ENCODE measurements around the gene CDK11B. TPM values are rescaled to one million over a fixed set of nuclear protein-coding genes. Genes with fewer than 3 reads are reported as not detected.

The CDK11B gene
- total RNA-seq, 1 experiment from 2014 or later = 30.1 TPM

- Histone ChIP-seq H2AFZ (ENCODE audit: low read length) (no peak overlapping the region), H3K4me1 (ENCODE audit: insufficient read depth, low read length) (no peaks in the 10 kb centered on the region), H3K23me2 (ENCODE audit: insufficient read length, low read depth, low read length, poor library complexity, severe bottlenecking) (peaks cover 8% of the 10 kb centered on the region), H3K9ac (ENCODE audit: extremely low read depth, insufficient read length, low read length) (no peak overlapping the region), H3K9me3 (ENCODE audit: control insufficient read depth, low read depth, low read length) (no peaks in the 10 kb centered on the region), H4K91ac (ENCODE audit: insufficient read length, low read depth, low read length) (no peak overlapping the region), H2BK120ac (ENCODE audit: low read depth, low read length, poor library complexity, severe bottlenecking) (no peak overlapping the region), H4K8ac (replicated peaks; ENCODE audit: insufficient read length, low read depth, low read length) (no peak overlapping the region), H2BK12ac (ENCODE audit: insufficient read length, low read depth, low read length) (no peak overlapping the region), H3K27me3 (ENCODE audit: insufficient read depth, low read length) (no peaks in the 10 kb centered on the region; the same call in 1 of the 2 replicates), H2BK15ac (ENCODE audit: low read depth, low read length) (no peak overlapping the region), H3K4ac (ENCODE audit: low read depth, low read length) (no peak overlapping the region), H3K4me2 (ENCODE audit: insufficient read depth, insufficient read length, low read length) (no peak overlapping the region), H3K79me1 (ENCODE audit: insufficient read depth, low read depth, low read length, poor library complexity, severe bottlenecking) (no peaks in the 10 kb centered on the region), H3K27ac (ENCODE audit: insufficient read length, low read depth, low read length) (no peak overlapping the region), H3K14ac (ENCODE audit: insufficient read depth, low read length) (no peak overlapping the region; the same call in 1 of the 2 replicates), H4K20me1 (ENCODE audit: control insufficient read depth, insufficient read depth, insufficient read length) (no peaks in the 10 kb centered on the region), H2AK5ac (ENCODE audit: insufficient read length, low read length) (no peak overlapping the region), H2BK20ac (ENCODE audit: low read depth, low read length, poor library complexity, severe bottlenecking) (no peak overlapping the region), H4K5ac (ENCODE audit: insufficient read length, low read depth, low read length) (no peak overlapping the region), H3K79me2 (ENCODE audit: insufficient read depth, low read length) (no peaks in the 10 kb centered on the region), H3K23ac (ENCODE audit: insufficient read length, low read depth, low read length) (no peak overlapping the region), H2BK5ac (ENCODE audit: insufficient read length, low read length) (no peak overlapping the region), H3T11ph (ENCODE audit: low read length) (no peak overlapping the region), H3K18ac (ENCODE audit: insufficient read length, low read depth, low read length) (no peak overlapping the region), H3K56ac (ENCODE audit: insufficient read length, low read depth, low read length) (no peak overlapping the region)
- Mint-ChIP-seq H3K36me3 (ENCODE audit: insufficient read depth in 1 of 3, low read depth in 3 of 3) (no peaks in the 10 kb centered on the region), H3K9me3 (no peaks in the 10 kb centered on the region), H3K4me3 (no peak overlapping the region), H3K4me1 (peaks cover 3 to 5% of the 10 kb centered on the region in 2 experiments; a peak in 3 of 4 replicates), H3K27ac (0 out of 7 replicates have a peak overlapping the region, but pooled peaks of 1 of the 3 experiments have one; percentile 44), H3K27me3 (ENCODE audit: low read depth) (peaks cover 47% of the 10 kb centered on the region)
- no peak for DNase-seq
- no peak for TF ChIP-seq CTCF (conservative IDR thresholded peaks at IDR 0.05)
- no CpG with 5 or more reads among the region's 13 CpGs for WGBS (ENCODE audit: extremely low coverage, insufficient read length, low lambda C conversion rate)
Measured at GRCh38 chr1:1603671-1604373, 55.0 kb downstream of the CDK11B start.

All from H9 (cell line).